ENCODE data around the gene SNHG17. TPM values are rescaled to one million over a fixed set of nuclear protein-coding genes. Genes with fewer than 3 reads are reported as not detected.
A peak's percentile ranks its signal among the peaks of the same experiment; 100 is the strongest.

SNHG17 gene
- total and polyA plus RNA-seq, 9 of the 15 experiments (the other 6 are each of a cell fraction or from before 2014, with no cell fraction given), result 29.8 to 106 (median 57.7) TPM

GRCh38 chr20:38452880-38453624 lies 17.9 kb upstream of the SNHG17 start (continued):
- TF ChIP-seq ZNF324 (CRISPR knock-in tag; IDR thresholded peaks at IDR 0.05) (no peak), CUX1 (CRISPR knock-in tag; IDR thresholded peaks at IDR 0.05) (no peak), ZNF830 (CRISPR knock-in tag; IDR thresholded peaks at IDR 0.05) (no peak), CREM (IDR thresholded peaks at IDR 0.05; ENCODE audit: low read depth) (peak; percentile 25; the same call in 1 of the 2 replicates), MBD1 (CRISPR knock-in tag; IDR thresholded peaks at IDR 0.05) (no peak), POLR2AphosphoS5 (IDR thresholded peaks at IDR 0.05; ENCODE audit: control insufficient read depth, insufficient read depth, low read depth, low read length) (peak; percentile 69; the same call in 1 of the 2 replicates), YY1 (IDR thresholded peaks at IDR 0.05; ENCODE audit: borderline replicate concordance in 1 of 3, control insufficient read depth in 1 of 3, extremely low read depth in 1 of 3, insufficient read depth in 3 of 3, insufficient read length in 1 of 3, insufficient replicate concordance in 2 of 3, low read depth in 1 of 3, low read length in 2 of 3) (peak in 1 of 3 experiments; percentile 76), DEAF1 (CRISPR knock-in tag; IDR thresholded peaks at IDR 0.05) (no peak), SRF (CRISPR knock-in tag; IDR thresholded peaks at IDR 0.05) (0 out of 4 replicates have a peak, but pooled peaks of 1 of the 2 experiments have one; percentile 58), CHCHD3 (CRISPR knock-in tag; IDR thresholded peaks at IDR 0.05) (no peak), ZNF41 (CRISPR knock-in tag; conservative IDR thresholded peaks at IDR 0.05) (no peak), SAFB (IDR thresholded peaks at IDR 0.05; ENCODE audit: borderline replicate concordance, low read depth, low read length) (no peak), SLC30A9 (CRISPR knock-in tag; IDR thresholded peaks at IDR 0.05) (no peak), CEBPG (CRISPR knock-in tag; IDR thresholded peaks at IDR 0.05) (no peak), CEBPG (tag; conservative IDR thresholded peaks at IDR 0.05 in 1 of 2, IDR thresholded peaks at IDR 0.05 in 1 of 2) (no peak), TARDBP (IDR thresholded peaks at IDR 0.05) (no peak), ZNF444 (CRISPR knock-in tag; IDR thresholded peaks at IDR 0.05) (no peak), NFE2 (IDR thresholded peaks at IDR 0.05; ENCODE audit: low read depth) (peak; percentile 45), POLR2B (IDR thresholded peaks at IDR 0.05; ENCODE audit: low read depth, partially characterized antibody) (peak; percentile 32)

Measured in K562 (cell line).